HG02588 (cell line): Measurements from ENCODE around the gene COL19A1.
"Not testable (repeated sequence)": the region's sequence is repeated elsewhere in the genome, so short reads cannot be mapped to it uniquely, and the experiment has no call there.

Experiments used
- ATAC-seq: cut with Tn5 transposase; IDR thresholded peaks from one replicate; pipeline ENCODE4 v1.9.1; 2021; ENCODE audit warnings: mild to moderate bottlenecking, moderate library complexity; ENCODE audit not compliant: unreplicated experiment

COL19A1 gene

GRCh38 chr6:69866351-69866769 lies at the start of gene COL19A1:
TSS of gene COL19A1 (plus strand) at chr6:69866556. CDS start at chr6:69879568, 13,012 bp downstream.
- ATAC-seq, result peak; percentile 49

DNA sequence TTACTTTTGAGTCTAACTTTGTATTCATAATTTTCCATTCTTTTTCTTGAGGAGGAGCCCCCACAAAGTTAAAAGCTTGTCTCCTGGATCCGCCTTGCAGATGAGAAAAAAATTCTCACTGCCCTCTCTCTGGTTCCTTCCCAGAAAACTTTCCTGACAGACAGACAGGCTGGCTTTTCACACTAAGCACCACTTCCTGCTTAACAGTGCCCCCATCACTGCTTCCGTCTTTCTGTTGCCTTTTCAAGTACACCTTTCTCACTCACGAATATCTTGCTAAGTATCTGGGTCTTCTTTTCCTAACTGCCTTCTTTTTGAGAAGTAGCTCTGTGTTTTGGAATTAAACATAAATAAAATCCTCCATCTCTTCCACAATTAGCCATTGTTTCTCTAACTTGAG lies 49.8 kb upstream of the COL19A1 start:
- ATAC-seq, result no peak

DNA sequence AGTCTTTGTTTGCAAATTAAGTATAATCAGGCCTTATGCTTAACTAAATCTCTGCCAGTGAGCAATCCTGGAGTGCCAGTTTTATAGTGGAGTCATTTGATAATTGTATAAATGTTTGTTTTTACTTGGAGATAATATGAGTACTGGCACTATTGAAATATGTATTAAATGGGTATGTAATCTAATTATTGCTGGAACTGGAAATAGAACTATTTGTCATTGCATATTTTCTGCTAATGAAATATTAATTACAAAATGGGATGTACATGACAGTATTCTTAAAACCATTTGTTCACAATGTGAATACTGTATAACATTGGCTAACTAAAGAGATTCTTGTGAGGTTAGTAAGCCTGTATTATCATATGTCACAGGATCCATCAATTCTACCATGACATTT lies 49.0 kb upstream of the COL19A1 start:
- ATAC-seq, result no peak

DNA sequence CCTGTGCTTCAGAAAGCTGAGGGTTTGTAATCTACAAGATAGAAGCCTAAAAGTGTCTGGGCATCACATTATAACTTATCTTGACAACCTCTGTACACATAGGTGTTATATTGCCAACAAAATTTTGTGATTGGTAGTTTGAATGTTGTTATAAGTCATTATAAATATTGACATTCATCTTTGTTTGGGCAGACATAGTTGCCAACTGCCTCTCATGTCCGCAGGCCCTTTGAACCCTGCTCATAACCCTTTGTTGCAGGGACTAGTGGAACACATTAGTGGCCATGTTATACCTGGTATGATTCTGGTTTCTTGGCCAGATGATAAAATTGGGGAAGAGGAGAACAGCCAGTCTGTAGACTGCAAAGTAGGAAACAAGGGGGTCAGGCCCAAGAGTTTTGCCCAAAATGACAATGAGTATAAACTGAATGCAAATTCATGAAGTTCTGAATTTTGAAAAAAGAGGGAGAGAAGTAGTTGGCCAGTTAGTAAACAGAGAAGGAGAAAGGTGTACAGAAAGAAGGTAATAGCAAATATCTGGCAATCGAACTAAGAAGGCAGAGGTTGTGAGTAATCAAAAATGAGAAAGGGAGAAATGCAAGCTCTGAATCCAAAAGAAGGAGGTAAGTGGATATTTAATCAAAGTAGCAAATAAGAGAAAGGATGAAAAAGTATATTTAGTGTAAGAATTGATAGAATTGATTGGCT lies 48.0 kb upstream of the COL19A1 start:
- no peak for ATAC-seq

DNA sequence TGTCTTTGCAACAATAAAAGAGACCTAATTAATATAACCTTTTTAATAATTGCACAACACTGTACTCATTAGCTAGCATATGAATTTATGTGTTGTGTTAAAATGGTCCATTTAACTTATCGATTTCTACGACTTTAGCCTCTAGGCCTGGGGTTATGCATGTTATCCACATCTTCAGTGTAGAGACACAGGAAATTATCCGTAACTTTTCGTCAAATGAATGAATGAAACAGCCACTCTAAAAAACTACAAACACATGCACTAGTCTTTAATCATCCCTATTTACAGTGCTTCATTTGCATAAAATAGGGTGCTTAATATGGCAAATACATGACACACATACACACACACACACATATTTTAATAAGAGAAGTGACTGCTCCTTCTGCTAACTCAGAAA lies 47.2 kb upstream of the COL19A1 start:
- no peak for ATAC-seq

- ATAC-seq, result no peak
Observed at GRCh38 chr6:69820018-69820417, 46.3 kb upstream of the COL19A1 start.

GRCh38 chr6:69820438-69820837 lies 45.9 kb upstream of the COL19A1 start:
- no peak for ATAC-seq

GRCh38 chr6:69824355-69824754 lies 42.0 kb upstream of the COL19A1 start:
- ATAC-seq, result not testable (repeated sequence)

- ATAC-seq, result no peak
Observed at GRCh38 chr6:69825904-69826303, 40.5 kb upstream of the COL19A1 start.

- ATAC-seq, result no peak
Observed at GRCh38 chr6:69827276-69827893, 39.0 kb upstream of the COL19A1 start.

DNA sequence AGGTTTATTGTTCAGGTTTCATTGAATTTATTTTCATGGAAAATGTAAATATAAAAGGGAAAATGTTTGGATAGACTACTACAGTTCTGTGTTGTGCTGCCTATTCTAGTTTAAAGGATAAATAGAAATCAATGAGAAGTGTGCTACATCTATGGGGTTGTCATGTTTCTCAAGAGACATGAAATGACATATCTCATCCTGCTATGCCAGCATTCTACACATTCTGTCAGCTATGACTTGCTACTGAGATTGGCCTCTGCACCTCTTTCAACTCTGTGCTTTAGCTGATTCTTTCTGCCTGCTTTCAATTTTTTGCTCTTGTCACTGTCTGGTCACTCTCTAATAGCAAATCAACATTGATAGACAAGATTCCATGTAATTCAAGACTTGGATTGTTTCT lies 33.8 kb upstream of the COL19A1 start:
- ATAC-seq, result no peak

DNA sequence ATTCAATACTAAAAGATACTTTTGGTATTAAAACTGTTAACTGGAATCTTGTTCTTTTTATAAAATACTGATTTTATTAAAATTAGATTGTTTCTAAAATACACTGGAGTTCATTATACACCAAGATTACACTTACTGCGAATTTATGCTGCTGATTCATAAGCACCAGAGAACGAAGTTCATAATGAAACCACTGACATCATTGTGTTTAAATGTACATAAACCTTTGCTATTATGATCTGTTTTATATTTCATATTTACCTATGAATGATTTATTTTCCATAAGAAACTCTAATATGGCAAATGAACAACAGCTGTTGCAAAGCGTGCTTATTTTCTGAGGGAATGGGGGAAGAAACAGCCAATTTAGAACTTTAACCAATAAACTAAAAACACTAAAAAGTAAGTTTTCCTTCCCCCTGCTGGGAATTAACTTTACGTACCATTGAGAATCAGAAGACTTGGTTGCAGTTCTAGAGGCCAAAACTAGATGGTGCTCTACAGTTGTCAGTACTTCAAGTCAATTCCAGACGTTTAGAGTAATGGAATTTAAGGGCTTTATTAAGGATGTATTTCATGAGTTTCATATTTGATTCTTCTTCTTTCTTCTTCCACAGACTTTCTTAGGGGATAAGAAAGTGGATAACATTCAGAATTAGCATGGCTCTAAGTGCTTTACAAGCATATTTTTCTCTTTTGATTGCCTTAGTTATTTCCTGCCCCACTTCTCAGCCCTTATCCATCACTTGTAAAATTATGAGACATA lies 30.8 kb upstream of the COL19A1 start:
- peak; percentile 85 for ATAC-seq

- no peak for ATAC-seq
Observed at GRCh38 chr6:69841862-69842261, 24.5 kb upstream of the COL19A1 start.

GRCh38 chr6:69843189-69843588 lies 23.2 kb upstream of the COL19A1 start:
- ATAC-seq, result no peak

GRCh38 chr6:69846312-69846711 lies 20.0 kb upstream of the COL19A1 start:
- no peak for ATAC-seq

DNA sequence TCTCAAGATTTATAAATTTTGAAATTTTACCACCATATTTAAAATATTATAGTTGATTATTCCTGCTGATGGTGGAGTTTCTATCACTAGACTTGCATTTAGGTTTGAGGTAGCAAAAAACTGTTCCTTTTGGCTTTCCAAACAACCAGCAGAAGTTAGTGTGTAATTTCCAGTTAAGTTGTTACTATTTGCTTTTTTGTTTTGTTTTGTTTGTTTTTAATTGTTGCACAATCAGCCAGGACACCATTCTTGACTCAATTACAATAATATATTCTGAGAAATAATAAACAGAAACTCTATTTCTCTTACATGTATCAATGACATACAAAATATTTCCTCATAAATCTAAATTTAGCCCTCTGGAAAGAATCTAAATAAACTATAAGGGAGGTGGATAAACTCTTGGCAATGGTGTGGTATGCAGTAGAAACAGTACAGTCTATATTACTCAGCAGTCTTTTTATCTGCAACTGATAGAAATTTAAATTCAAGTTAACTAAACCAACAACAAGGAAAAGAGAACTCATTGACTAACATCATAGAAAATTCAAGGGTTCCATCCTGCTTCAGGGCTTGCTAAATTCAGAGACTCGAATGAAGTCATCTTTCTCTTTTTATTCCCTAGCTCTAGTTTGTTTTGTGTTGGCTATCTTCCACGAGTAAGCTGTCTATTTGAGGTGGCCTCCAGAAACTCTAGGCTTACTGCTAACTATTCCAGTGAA lies 19.4 kb upstream of the COL19A1 start:
- no peak for ATAC-seq

DNA sequence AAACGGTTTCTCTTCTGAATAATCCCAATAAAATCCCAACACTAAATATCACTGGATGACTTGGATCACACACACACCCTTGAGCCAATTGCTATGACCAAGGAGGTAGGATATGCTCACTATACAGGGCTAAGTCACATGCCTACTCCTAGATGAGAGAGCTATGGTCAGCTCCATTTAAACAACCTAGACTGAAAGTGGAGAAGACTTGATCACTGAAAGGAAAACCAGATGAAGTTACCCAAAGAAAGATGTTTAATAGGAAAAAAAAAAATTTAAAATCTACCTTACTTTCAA lies 18.9 kb upstream of the COL19A1 start:
- no peak for ATAC-seq

DNA sequence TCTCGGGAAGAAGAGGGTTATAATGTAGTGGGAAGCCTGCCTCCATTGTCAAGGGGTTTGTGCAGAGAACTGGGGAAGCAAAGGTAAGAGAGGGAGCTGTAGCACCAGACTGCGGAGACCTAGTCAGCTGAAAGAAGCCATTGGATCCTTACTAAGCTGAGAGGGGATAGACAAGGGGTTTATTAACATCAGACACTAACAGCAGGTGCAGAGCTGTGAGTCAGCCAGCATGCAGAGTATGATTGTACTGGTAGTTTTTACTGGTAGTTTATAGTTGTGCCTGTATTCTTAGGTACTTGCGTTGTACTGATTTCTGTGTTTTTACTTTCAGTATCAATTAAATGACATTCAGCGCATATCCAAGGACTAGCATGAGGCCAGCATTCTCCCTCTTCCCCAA lies 17.8 kb upstream of the COL19A1 start:
- ATAC-seq, result no peak

DNA sequence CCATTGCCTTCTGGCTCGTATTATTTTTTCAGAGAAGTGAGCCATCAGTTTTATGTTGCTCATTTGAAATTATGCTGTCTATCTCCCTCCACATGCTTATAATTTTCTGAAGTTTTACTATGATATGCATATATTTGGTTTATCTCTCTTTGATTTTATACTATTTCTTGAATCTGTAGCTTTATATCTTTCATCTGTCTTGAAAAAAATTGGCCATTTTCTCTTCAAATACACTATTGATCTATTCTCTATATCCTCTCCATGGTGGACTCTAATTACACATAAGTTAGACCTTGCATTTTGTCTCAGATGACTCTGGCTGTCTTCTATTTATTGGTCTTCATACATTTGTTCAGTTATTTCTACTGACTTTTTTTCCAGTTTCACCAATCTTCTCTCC lies 13.7 kb upstream of the COL19A1 start:
- ATAC-seq, result no peak

- no peak for ATAC-seq
Observed at GRCh38 chr6:69861986-69862385, 4.4 kb upstream of the COL19A1 start.

GRCh38 chr6:69863766-69864165 lies 2.6 kb upstream of the COL19A1 start:
- no peak for ATAC-seq

- ATAC-seq, result no peak
Observed at GRCh38 chr6:69865126-69865525, 1.2 kb upstream of the COL19A1 start.
